Bronchial epithelial cell (primary cell): ENCODE data around the gene DSCAML1. TPM values are rescaled to one million over a fixed set of nuclear protein-coding genes. Genes with fewer than 3 reads are reported as not detected.
A peak's percentile ranks its signal among the peaks of the same experiment; 100 is the strongest.

ENCODE experiments used
- DNase-seq: peaks from one replicate; pipeline ENCODE4 v3.0.0-alpha.2; 2010; ENCODE audit warnings: low read depth
- FAIRE-seq: peaks from 2 replicates; lab custom pipeline; 2011; peaks lifted over from hg19 to GRCh38; lab: Jason Lieb, UNC
- H3K27me3 ChIP-seq: 2 replicates; pipeline ENCODE4 v1.5.1; 2011; ENCODE audit warnings: low read length; ENCODE audit not compliant: control insufficient read depth, insufficient read depth
- H3K36me3 ChIP-seq: 2 replicates; pipeline ENCODE4 v1.5.1; 2011; ENCODE audit warnings: low read length; ENCODE audit not compliant: control insufficient read depth, insufficient read depth
- H3K4me3 ChIP-seq: 2 replicates; pipeline ENCODE4 v1.5.1; 2011; ENCODE audit warnings: mild to moderate bottlenecking, low read depth, low read length, control low read depth
- CTCF ChIP-seq: IDR thresholded peaks from 2 replicates; pipeline ENCODE4 v1.5.1; 2011; ENCODE audit warnings: mild to moderate bottlenecking, moderate library complexity, low read length, control low read depth, inconsistent platforms; ENCODE audit not compliant: insufficient read depth, severe bottlenecking
- total RNA-seq: library from RNA; depleted of rRNA; stranded (reverse); fragments of >200 nt; gene quantifications from 2 replicates; pipeline ENCODE4 v1.2.1, GENCODE V29; 2014

Gene DSCAML1
- total RNA-seq, 1 donor from 2014 or later = under 0.01 TPM

GRCh38 chr11:117629146-117629545, 167.9 kb downstream of the DSCAML1 start:
- Histone ChIP-seq H3K36me3 (no peaks in the 10 kb centered on the region), H3K4me3 (no peak overlapping the region), H3K27me3 (peaks cover 1% of the 10 kb centered on the region)
- TF ChIP-seq CTCF = no peak
- DNase-seq (no peak), FAIRE-seq (no peak)

- no peak for DNase-seq
Observed at GRCh38 chr11:117627259-117627658, 169.8 kb downstream of the DSCAML1 start.

GRCh38 chr11:117626576-117626975, 170.4 kb downstream of the DSCAML1 start:
- Histone ChIP-seq H3K36me3 (no peaks in the 10 kb centered on the region), H3K4me3 (no peak overlapping the region), H3K27me3 (no peaks in the 10 kb centered on the region)
- no peak for FAIRE-seq
- no peak for TF ChIP-seq CTCF
- no peak for DNase-seq

More at GRCh38 chr11:117627259-117627658, 169.8 kb downstream of the DSCAML1 start:
- no peaks in the 10 kb centered on the region for H3K36me3 ChIP-seq
- FAIRE-seq = no peak
- no peak for TF ChIP-seq CTCF
- H3K4me3 ChIP-seq = no peak overlapping the region
- H3K27me3 ChIP-seq = no peaks in the 10 kb centered on the region

- Histone ChIP-seq H3K36me3 (no peaks in the 10 kb centered on the region), H3K4me3 (no peak overlapping the region), H3K27me3 (no peaks in the 10 kb centered on the region)
- FAIRE-seq (no peak), DNase-seq (no peak)
- no peak for TF ChIP-seq CTCF
Observed at GRCh38 chr11:117625237-117625636, 171.8 kb downstream of the DSCAML1 start.

GRCh38 chr11:117623831-117624271, 173.2 kb downstream of the DSCAML1 start:
- Histone ChIP-seq H3K4me3 (no peak overlapping the region), H3K36me3 (no peaks in the 10 kb centered on the region), H3K27me3 (no peaks in the 10 kb centered on the region)
- FAIRE-seq (no peak), DNase-seq (no peak)
- TF ChIP-seq CTCF = no peak

GRCh38 chr11:117621226-117621625, 175.8 kb downstream of the DSCAML1 start:
- Histone ChIP-seq H3K27me3 (no peaks in the 10 kb centered on the region), H3K36me3 (no peaks in the 10 kb centered on the region), H3K4me3 (no peak overlapping the region)
- no peak for FAIRE-seq
- peak; percentile 28 for TF ChIP-seq CTCF
- peak; percentile 15 for DNase-seq
